TTC549 (cell line): Measurements from ENCODE around the gene PDLIM1.

Experiments
- FAIRE-seq: peaks from 2 replicates; lab custom pipeline; 2012; peaks lifted over from hg19 to GRCh38; lab: Jason Lieb, UNC

PDLIM1 gene

GRCh38 chr10:95314192-95314918, 23.6 kb upstream of the PDLIM1 start:
- FAIRE-seq = no peak

GRCh38 chr10:95312986-95313495, 22.2 kb upstream of the PDLIM1 start:
- no peak for FAIRE-seq

- no peak for FAIRE-seq
Measured at GRCh38 chr10:95312257-95312656, 21.5 kb upstream of the PDLIM1 start.

- no peak for FAIRE-seq
Measured at GRCh38 chr10:95309958-95310357, 19.2 kb upstream of the PDLIM1 start.

- FAIRE-seq = no peak
Measured at GRCh38 chr10:95308389-95309302, 17.8 kb upstream of the PDLIM1 start.

- no peak for FAIRE-seq
Measured at GRCh38 chr10:95306851-95307250, 16.0 kb upstream of the PDLIM1 start.

GRCh38 chr10:95306318-95306650, 15.5 kb upstream of the PDLIM1 start:
- FAIRE-seq = no peak

- FAIRE-seq = no peak
Measured at GRCh38 chr10:95305606-95306317, 15.0 kb upstream of the PDLIM1 start.

GRCh38 chr10:95304976-95305375, 14.2 kb upstream of the PDLIM1 start:
- FAIRE-seq = no peak

GRCh38 chr10:95304463-95304862, 13.7 kb upstream of the PDLIM1 start:
- no peak for FAIRE-seq

- FAIRE-seq = no peak
Measured at GRCh38 chr10:95303950-95304349, 13.1 kb upstream of the PDLIM1 start.

GRCh38 chr10:95303535-95303934, 12.7 kb upstream of the PDLIM1 start:
- FAIRE-seq = no peak

- FAIRE-seq = no peak
Measured at GRCh38 chr10:95300022-95300539, 9.3 kb upstream of the PDLIM1 start.

- FAIRE-seq = no peak
Measured at GRCh38 chr10:95297402-95297801, 6.6 kb upstream of the PDLIM1 start.

- FAIRE-seq = no peak
Measured at GRCh38 chr10:95296764-95297163, 6.0 kb upstream of the PDLIM1 start.

- no peak for FAIRE-seq
Measured at GRCh38 chr10:95295031-95295755, 4.4 kb upstream of the PDLIM1 start.

- FAIRE-seq = no peak
Measured at GRCh38 chr10:95293631-95294030, 2.8 kb upstream of the PDLIM1 start.

- no peak for FAIRE-seq
Measured at GRCh38 chr10:95291365-95292039, 699 bp upstream of the PDLIM1 start.

- no peak for FAIRE-seq
Measured at GRCh38 chr10:95289921-95290421, 832 bp downstream of the PDLIM1 start.

- no peak for FAIRE-seq
Measured at GRCh38 chr10:95289003-95289920, 1.5 kb downstream of the PDLIM1 start.
